Measurements from ENCODE around the gene POU4F3. TPM values are rescaled to one million over a fixed set of nuclear protein-coding genes. Genes with fewer than 3 reads are reported as not detected.

The POU4F3 gene
- total and polyA plus RNA-seq, 8 donors = not detected

GRCh38 chr5:146388386-146388785 lies 49.7 kb downstream of the POU4F3 start:
- H3K4me3 ChIP-seq = no peak overlapping the region
- ATAC-seq = no peak
- FAIRE-seq = no peak
- H3K9me3 ChIP-seq = no peaks in the 10 kb centered on the region
- H3K36me3 ChIP-seq = no peaks in the 10 kb centered on the region
- H3K27me3 ChIP-seq = no peaks in the 10 kb centered on the region
- intact Hi-C loops (cut with DNase I) = no loop called here
- no peak for DNase-seq
- no peaks in the 10 kb centered on the region for H3K4me1 ChIP-seq
- no peak for TF ChIP-seq CTCF (IDR thresholded peaks at IDR 0.05)
- no peak overlapping the region for H3K27ac ChIP-seq
- WGBS, 2 donors = 38 to 49% methylated on average over 2 of the region's 2 CpGs

GRCh38 chr5:146390469-146390868 lies 51.8 kb downstream of the POU4F3 start:
- Histone ChIP-seq H3K27ac (no peak overlapping the region), H3K36me3 (no peaks in the 10 kb centered on the region), H3K4me3 (no peak overlapping the region), H3K27me3 (no peaks in the 10 kb centered on the region), H3K9me3 (no peaks in the 10 kb centered on the region), H3K4me1 (no peaks in the 10 kb centered on the region)
- no peak for DNase-seq
- intact Hi-C loops (cut with DNase I) = no loop called here
- no peak for TF ChIP-seq CTCF (IDR thresholded peaks at IDR 0.05)
- no peak for FAIRE-seq
- ATAC-seq = no peak
- 28 to 36% methylated on average over 2 of the region's 2 CpGs for WGBS, 2 donors

Other genes starting within 250 kb of the POU4F3 start
- gene PLAC8L1, start 233.3 kb upstream of the POU4F3 start, total RNA-seq = under 1 TPM in 4 of 6 donors, not detected in 2; 0.31 to 0.69 (median 0.46) TPM
- under 1 TPM; 0.61 to 0.87 TPM for gene PLAC8L1, start 233.3 kb upstream of the POU4F3 start, polyA plus RNA-seq
- 10 to 100 TPM; 39.7 to 66.2 (median 60.0) TPM for gene LARS1, start 156.2 kb upstream of the POU4F3 start, total RNA-seq
- 10 to 100 TPM; 29.8 to 64.3 TPM for gene LARS1, start 156.2 kb upstream of the POU4F3 start, polyA plus RNA-seq
- gene RBM27, start 135.2 kb upstream of the POU4F3 start, total RNA-seq = 1 to 10 TPM; 3.3 to 8.9 (median 5.8) TPM
- 1 to 10 TPM; 3.1 to 4.1 TPM for gene RBM27, start 135.2 kb upstream of the POU4F3 start, polyA plus RNA-seq
- 10 to 100 TPM; 11.8 to 22.5 (median 19.6) TPM for gene TCERG1, start 108.5 kb downstream of the POU4F3 start, total RNA-seq
- gene TCERG1, start 108.5 kb downstream of the POU4F3 start, polyA plus RNA-seq = 10 to 100 TPM; 33.8 to 39.3 TPM
- not detected for gene GPR151, start 177.4 kb downstream of the POU4F3 start, total RNA-seq
- not detected for gene GPR151, start 177.4 kb downstream of the POU4F3 start, polyA plus RNA-seq